Stimulated activated CD4-positive, alpha-beta T cell treated with anti-CD3 and anti-CD28 coated beads, Interleukin-12 subunit alpha, Interleukin-12 subunit beta, amount 100 ng/mL, for 24 hours (primary cell): Measurements from ENCODE around the gene STAC3.
"Not testable (repeated sequence)": the region's sequence is repeated elsewhere in the genome, so short reads cannot be mapped to it uniquely, and the experiment has no call there.

Source experiments
- DNase-seq, 2 experiments: peaks; one replicate each; pipeline ENCODE4 v3.0.0-alpha.2; 2020; ENCODE audit warnings: low read depth in 2 of 2

The STAC3 gene

GRCh38 chr12:57250956-57251355 is at the start of gene STAC3:
STAC3 (minus strand) TSS chr12:57251187; CDS start chr12:57249636, 1,551 bp downstream.
- no peak for DNase-seq

GRCh38 chr12:57299514-57300016 is 48.6 kb upstream of the STAC3 start:
- DNase-seq = no peak

- DNase-seq = no peak
Observed at GRCh38 chr12:57296291-57296690, 45.3 kb upstream of the STAC3 start.

- DNase-seq = not testable (repeated sequence)
Observed at GRCh38 chr12:57282073-57282472, 31.1 kb upstream of the STAC3 start.

- DNase-seq = peak; percentile 54 to 57
Observed at GRCh38 chr12:57280211-57281062, 29.4 kb upstream of the STAC3 start.

- DNase-seq = no peak
Observed at GRCh38 chr12:57278465-57279381, 27.7 kb upstream of the STAC3 start.

GRCh38 chr12:57276935-57277563 is 26.1 kb upstream of the STAC3 start:
- no peak for DNase-seq

GRCh38 chr12:57276233-57276632 is 25.2 kb upstream of the STAC3 start:
- DNase-seq = not testable (repeated sequence)

- DNase-seq = no peak
Observed at GRCh38 chr12:57273516-57273915, 22.5 kb upstream of the STAC3 start.

- DNase-seq = no peak
Observed at GRCh38 chr12:57272337-57273151, 21.6 kb upstream of the STAC3 start.

- DNase-seq = no peak
Observed at GRCh38 chr12:57270966-57271470, 20.0 kb upstream of the STAC3 start.

- DNase-seq = peak; percentile 11 to 14
Observed at GRCh38 chr12:57268264-57268663, 17.3 kb upstream of the STAC3 start.

GRCh38 chr12:57266681-57267080 is 15.7 kb upstream of the STAC3 start:
- no peak for DNase-seq

GRCh38 chr12:57263096-57263495 is 12.1 kb upstream of the STAC3 start:
- no peak for DNase-seq

GRCh38 chr12:57262126-57262822 is 11.3 kb upstream of the STAC3 start:
- DNase-seq = no peak

GRCh38 chr12:57261428-57261865 is 10.5 kb upstream of the STAC3 start:
- no peak for DNase-seq

GRCh38 chr12:57260366-57260765 is 9.4 kb upstream of the STAC3 start:
- DNase-seq = no peak

- DNase-seq = no peak
Observed at GRCh38 chr12:57258977-57259970, 8.3 kb upstream of the STAC3 start.

- DNase-seq = no peak
Observed at GRCh38 chr12:57255916-57256315, 4.9 kb upstream of the STAC3 start.
